Measurements from ENCODE around the gene GNB5.
"Not testable (repeated sequence)": the region's sequence is repeated elsewhere in the genome, so short reads cannot be mapped to it uniquely, and the experiment has no call there.

Gene GNB5

GRCh38 chr15:52191207-52191606 is at the start of gene GNB5:
GNB5 (minus strand) TSS chr15:52191392; CDS start chr15:52184676, 6,716 bp downstream.
- no peak for DNase-seq (ENCODE audit: low read depth in 2 of 2)

- DNase-seq (ENCODE audit: low read depth in 2 of 2): no peak
Observed at GRCh38 chr15:52240166-52240565, 49.0 kb upstream of the GNB5 start.

GRCh38 chr15:52238989-52239525 is 47.9 kb upstream of the GNB5 start:
- not testable (repeated sequence) for DNase-seq (ENCODE audit: low read depth in 2 of 2)

- no peak for DNase-seq (ENCODE audit: low read depth in 2 of 2)
Observed at GRCh38 chr15:52238149-52238548, 47.0 kb upstream of the GNB5 start.

DNA sequence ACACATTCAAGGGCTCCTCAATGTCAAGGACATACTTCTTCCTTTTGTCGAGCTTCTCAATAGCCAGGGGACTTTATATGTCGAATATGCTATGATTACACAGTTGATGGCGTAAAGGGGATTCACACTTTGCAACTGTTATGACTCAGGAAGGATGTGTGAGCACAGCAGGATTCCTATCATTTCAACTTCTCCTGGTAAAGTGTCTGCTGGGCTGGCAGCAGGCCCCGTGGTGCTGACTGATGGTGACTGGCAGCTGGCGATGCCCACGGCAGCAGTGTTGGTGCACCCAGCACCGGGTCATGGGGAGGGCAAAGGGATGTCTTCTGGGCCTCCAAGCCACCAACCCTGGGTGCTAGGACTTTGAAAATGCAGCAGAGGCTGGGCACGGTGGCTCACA is 44.8 kb upstream of the GNB5 start:
- DNase-seq (ENCODE audit: low read depth in 2 of 2): no peak

GRCh38 chr15:52234596-52235541 is 43.7 kb upstream of the GNB5 start:
- DNase-seq (ENCODE audit: low read depth in 2 of 2): no peak

- no peak for DNase-seq (ENCODE audit: low read depth in 2 of 2)
Observed at GRCh38 chr15:52233405-52233804, 42.2 kb upstream of the GNB5 start.

- DNase-seq (ENCODE audit: low read depth in 2 of 2): no peak
Observed at GRCh38 chr15:52232327-52232726, 41.1 kb upstream of the GNB5 start.

GRCh38 chr15:52230073-52230472 is 38.9 kb upstream of the GNB5 start:
- DNase-seq (ENCODE audit: low read depth in 2 of 2): no peak

GRCh38 chr15:52228921-52229320 is 37.7 kb upstream of the GNB5 start:
- no peak for DNase-seq (ENCODE audit: low read depth in 2 of 2)

DNA sequence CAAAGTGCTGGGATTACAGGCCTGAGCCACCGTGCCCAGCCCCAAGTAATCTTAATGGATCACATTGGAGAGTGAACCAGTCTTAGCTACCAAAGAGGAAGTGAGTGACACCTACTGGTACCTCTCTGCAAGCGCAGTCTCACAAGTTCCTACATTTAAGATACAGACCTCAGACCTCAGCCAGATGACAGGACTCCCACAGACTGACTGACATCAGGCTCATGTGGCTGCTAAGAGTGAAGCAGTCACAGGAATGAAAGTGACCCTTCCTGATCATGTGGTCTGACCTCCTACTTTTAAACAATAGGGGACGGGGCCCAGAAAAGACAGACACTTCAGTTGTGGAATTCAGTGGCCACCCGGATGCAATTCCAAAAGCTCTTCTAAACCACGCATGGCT is 36.3 kb upstream of the GNB5 start:
- DNase-seq (ENCODE audit: low read depth in 2 of 2): peak; percentile 28 to 47

GRCh38 chr15:52225230-52225629 is 34.0 kb upstream of the GNB5 start:
- no peak for DNase-seq (ENCODE audit: low read depth in 2 of 2)

GRCh38 chr15:52224211-52224610 is 33.0 kb upstream of the GNB5 start:
- no peak for DNase-seq (ENCODE audit: low read depth in 2 of 2)

DNA sequence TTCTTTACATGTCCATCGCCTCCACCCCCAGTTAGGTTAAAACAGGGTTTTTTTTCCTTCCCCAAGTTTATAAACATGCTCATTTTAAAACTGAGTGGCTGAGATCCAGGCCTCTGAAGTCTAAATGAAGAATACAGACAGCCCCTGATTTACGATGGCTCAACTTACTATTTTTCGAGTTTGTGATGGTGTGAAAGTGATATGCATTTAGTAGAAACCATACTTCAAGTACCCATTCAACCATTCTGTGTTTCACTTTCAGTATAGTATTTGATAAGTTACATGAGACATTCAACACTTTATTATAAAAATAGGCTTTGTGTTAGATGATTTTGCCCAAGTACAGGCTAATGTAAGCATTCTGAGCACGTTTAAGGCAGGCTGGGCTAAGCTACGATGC is 30.5 kb upstream of the GNB5 start:
- no peak for DNase-seq (ENCODE audit: low read depth in 2 of 2)

- no peak for DNase-seq (ENCODE audit: low read depth in 2 of 2)
Observed at GRCh38 chr15:52220937-52221660, 29.9 kb upstream of the GNB5 start.

DNA sequence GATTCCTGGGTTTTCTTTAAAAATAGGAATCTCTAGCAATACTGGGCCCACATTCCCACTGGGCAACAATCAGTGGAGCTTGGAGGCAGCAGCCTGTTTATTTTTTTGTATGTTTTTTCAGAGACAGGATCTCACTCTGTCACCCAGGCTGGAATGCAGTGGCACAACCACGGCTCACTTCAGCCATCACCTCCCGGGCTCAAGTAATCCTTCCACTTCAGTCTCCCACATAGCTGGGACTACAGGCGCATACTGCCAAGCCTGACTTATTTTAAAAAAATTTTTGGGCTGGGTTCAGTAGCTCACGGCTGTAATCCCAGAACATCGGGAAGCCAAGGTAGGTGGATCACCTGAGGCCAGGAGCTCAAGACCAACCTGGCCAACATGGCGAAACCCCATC is 29.1 kb upstream of the GNB5 start:
- no peak for DNase-seq (ENCODE audit: low read depth in 2 of 2)

- DNase-seq (ENCODE audit: low read depth in 2 of 2): no peak
Observed at GRCh38 chr15:52218816-52219215, 27.6 kb upstream of the GNB5 start.

- DNase-seq (ENCODE audit: low read depth in 2 of 2): no peak
Observed at GRCh38 chr15:52218371-52218770, 27.2 kb upstream of the GNB5 start.

DNA sequence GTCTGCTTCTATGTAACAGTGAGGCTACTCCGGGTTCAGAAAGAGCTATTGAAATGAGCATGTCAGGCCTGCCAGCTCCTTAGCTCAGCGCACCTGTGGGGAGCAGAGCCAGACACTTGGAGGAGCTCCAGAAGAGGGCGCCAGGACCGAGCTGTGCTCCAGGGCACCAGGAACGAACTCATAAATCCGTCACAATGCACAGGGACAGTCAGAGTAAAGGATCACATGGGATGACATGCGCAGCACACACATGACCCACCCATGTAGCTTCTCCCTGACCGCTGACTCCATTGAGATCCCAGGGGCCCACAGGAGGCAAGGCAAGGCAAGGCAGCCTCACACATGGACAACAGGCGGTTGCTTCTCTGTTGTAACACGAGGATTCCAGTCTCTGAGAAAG is 26.0 kb upstream of the GNB5 start:
- DNase-seq (ENCODE audit: low read depth in 2 of 2): no peak

- DNase-seq (ENCODE audit: low read depth in 2 of 2): no peak
Observed at GRCh38 chr15:52214553-52214952, 23.4 kb upstream of the GNB5 start.

DNA sequence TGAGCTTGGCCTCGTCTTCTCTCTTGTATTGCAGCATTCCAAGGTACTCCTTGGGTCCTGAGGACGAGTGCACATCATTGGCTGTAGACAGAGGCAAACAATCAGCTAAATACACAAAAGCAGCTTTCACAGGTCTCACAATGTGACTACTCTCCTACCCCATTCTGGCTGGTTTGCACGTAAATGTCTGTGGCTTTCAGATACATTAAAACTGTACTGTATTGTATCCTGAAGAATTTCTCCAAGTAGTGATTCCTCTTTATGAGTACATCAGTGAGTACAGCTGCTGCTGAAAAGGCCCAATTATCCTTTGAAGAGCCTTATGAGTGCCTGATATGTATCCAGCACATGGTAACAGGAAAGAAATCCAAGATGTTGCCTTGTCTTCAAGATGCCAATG is 22.0 kb upstream of the GNB5 start:
- DNase-seq (ENCODE audit: low read depth in 2 of 2): no peak

DNA sequence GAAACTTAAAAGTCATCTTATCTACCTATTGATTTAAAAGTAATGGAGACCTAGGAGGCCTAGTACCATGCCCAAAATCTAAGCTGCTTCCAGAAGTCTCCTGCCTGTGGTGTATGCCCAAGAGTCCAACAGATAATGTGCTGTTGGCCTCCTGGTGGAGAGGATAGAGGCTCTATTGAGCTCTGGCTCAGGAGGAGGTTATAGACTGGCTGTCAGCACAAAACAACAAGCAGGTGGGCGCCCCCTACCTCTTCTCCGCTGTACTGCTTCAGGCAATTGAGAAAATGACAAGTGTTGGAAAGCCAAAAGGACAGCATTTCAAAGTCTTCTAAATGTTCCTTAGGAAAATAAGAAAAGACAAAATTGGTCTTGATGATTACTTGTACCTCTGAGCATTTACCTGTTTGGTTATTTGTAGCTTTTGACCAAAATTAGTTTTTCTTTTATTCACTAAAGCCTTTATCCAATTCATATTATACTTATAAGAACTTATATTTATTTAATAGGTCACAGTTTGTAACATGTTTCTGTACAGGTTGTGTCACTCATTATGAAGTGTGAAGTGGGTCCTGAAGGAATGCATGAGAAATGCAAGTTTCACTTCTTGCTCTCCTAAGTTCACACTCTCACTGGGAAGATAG is 17.2 kb upstream of the GNB5 start:
- DNase-seq (ENCODE audit: low read depth in 2 of 2): peak; percentile 21 to 26
